A549 (cell line): Measurements from ENCODE around the gene KLHDC8A.

Experiments
- BCL3 ChIP-seq: fragments of >200 bp; sonication (Bioruptor Twin); formaldehyde crosslinking; IDR thresholded peaks from 3 replicates; pipeline ENCODE4 v1.6.1; 2016
- CHD2 ChIP-seq: fragments of 150-350 bp; IDR thresholded peaks from 2 replicates; pipeline ENCODE4 v1.6.1; 2014; ENCODE audit warnings: low read length; ENCODE audit not compliant: partially characterized antibody
- CTCF ChIP-seq: fragments of >200 bp; sonication (Bioruptor Twin); formaldehyde crosslinking; IDR thresholded peaks from 3 replicates; pipeline ENCODE4 v1.5.1; 2016
- EP300 ChIP-seq, 2 experiments: fragments of >200 bp; sonication (Bioruptor Twin); formaldehyde crosslinking; IDR thresholded peaks; 2 replicates in 1 of 2; 3 replicates in 1 of 2; pipeline ENCODE4 v1.6.1; 2016 to 2017
- ESRRA ChIP-seq: fragments of 150-350 bp; IDR thresholded peaks from 2 replicates; pipeline ENCODE4 v1.6.1; 2014; ENCODE audit warnings: mild to moderate bottlenecking, low read length, borderline replicate concordance
- HEYL ChIP-seq: fragments of 250-450 bp; sonication (Bioruptor Pico); IDR thresholded peaks from 2 replicates; pipeline ENCODE4 v1.8.0; 2021; ENCODE audit warnings: mild to moderate bottlenecking, moderate library complexity
- MAFK ChIP-seq: fragments of 450-650 bp; IDR thresholded peaks from 2 replicates; pipeline ENCODE4 v1.6.1; 2014; ENCODE audit not compliant: partially characterized antibody
- MAX ChIP-seq: IDR thresholded peaks from 2 replicates; pipeline ENCODE4 v1.6.1; 2012
- REST ChIP-seq: fragments of 200-600 bp; sonication (generic); IDR thresholded peaks from 2 replicates; pipeline ENCODE4 v1.6.1; 2016; ENCODE audit warnings: antibody characterized with exemption, mild to moderate bottlenecking, moderate library complexity
- SMC3 ChIP-seq: fragments of >200 bp; sonication (Bioruptor Twin); formaldehyde crosslinking; IDR thresholded peaks from 3 replicates; pipeline ENCODE4 v1.6.1; 2018; ENCODE audit warnings: inconsistent platforms
- ZC3H11A ChIP-seq: fragments of 450-650 bp; IDR thresholded peaks from 2 replicates; pipeline ENCODE4 v1.6.1; 2014; ENCODE audit warnings: antibody characterized with exemption, mild to moderate bottlenecking

GRCh38 chr1:205315008-205315618, 41.6 kb downstream of the KLHDC8A start:
- TF ChIP-seq HEYL, result no peak
- no peak for TF ChIP-seq CHD2
- TF ChIP-seq EP300 (IDR thresholded peaks at IDR 0.05), result no peak
- TF ChIP-seq MAFK, result no peak
- no peak for TF ChIP-seq CTCF
- no peak for TF ChIP-seq REST
- no peak for TF ChIP-seq ESRRA
- no peak for TF ChIP-seq ZC3H11A
- TF ChIP-seq BCL3, result no peak
- TF ChIP-seq SMC3, result no peak
- no peak for TF ChIP-seq MAX
